ENCODE measurements around the gene PSAT1.
"Not testable (repeated sequence)": the region's sequence is repeated elsewhere in the genome, so short reads cannot be mapped to it uniquely, and the experiment has no call there.

PSAT1 gene

GRCh38 chr9:78296893-78297671, at the start of gene PSAT1:
Gene PSAT1 (plus strand): TSS chr9:78297125. CDS start chr9:78297211, 86 bp downstream.
- DNase-seq (ENCODE audit: low read depth in 2 of 2), result peak; percentile 81 to 84

GRCh38 chr9:78248635-78249034, 48.3 kb upstream of the PSAT1 start:
- DNase-seq (ENCODE audit: low read depth in 2 of 2), result no peak

GRCh38 chr9:78249542-78249941, 47.4 kb upstream of the PSAT1 start:
- DNase-seq (ENCODE audit: low read depth in 2 of 2), result no peak

- no peak for DNase-seq (ENCODE audit: low read depth in 2 of 2)
These were observed 44.3 kb upstream of the PSAT1 start for GRCh38 chr9:78252616-78253015.

GRCh38 chr9:78253285-78253684, 43.6 kb upstream of the PSAT1 start:
- DNase-seq (ENCODE audit: low read depth in 2 of 2), result no peak

- DNase-seq (ENCODE audit: low read depth in 2 of 2), result no peak
These were observed 35.4 kb upstream of the PSAT1 start for GRCh38 chr9:78261403-78262001.

- no peak for DNase-seq (ENCODE audit: low read depth in 2 of 2)
These were observed 34.3 kb upstream of the PSAT1 start for GRCh38 chr9:78262655-78263054.

- no peak for DNase-seq (ENCODE audit: low read depth in 2 of 2)
These were observed 29.0 kb upstream of the PSAT1 start for GRCh38 chr9:78267889-78268288.

- DNase-seq (ENCODE audit: low read depth in 2 of 2), result no peak
These were observed 27.1 kb upstream of the PSAT1 start for GRCh38 chr9:78269784-78270183.

GRCh38 chr9:78272307-78272706, 24.6 kb upstream of the PSAT1 start:
- no peak for DNase-seq (ENCODE audit: low read depth in 2 of 2)

GRCh38 chr9:78273761-78274160, 23.2 kb upstream of the PSAT1 start:
- DNase-seq (ENCODE audit: low read depth in 2 of 2), result no peak

GRCh38 chr9:78278177-78278777, 18.6 kb upstream of the PSAT1 start:
- no peak for DNase-seq (ENCODE audit: low read depth in 2 of 2)

GRCh38 chr9:78278801-78279200, 18.1 kb upstream of the PSAT1 start:
- no peak for DNase-seq (ENCODE audit: low read depth in 2 of 2)

- no peak for DNase-seq (ENCODE audit: low read depth in 2 of 2)
These were observed 15.8 kb upstream of the PSAT1 start for GRCh38 chr9:78280982-78281668.

- not testable (repeated sequence) for DNase-seq (ENCODE audit: low read depth in 2 of 2)
These were observed 12.7 kb upstream of the PSAT1 start for GRCh38 chr9:78284181-78284580.

GRCh38 chr9:78286125-78286524, 10.8 kb upstream of the PSAT1 start:
- DNase-seq (ENCODE audit: low read depth in 2 of 2), result no peak

- no peak for DNase-seq (ENCODE audit: low read depth in 2 of 2)
These were observed 10.0 kb upstream of the PSAT1 start for GRCh38 chr9:78286946-78287388.

- no peak for DNase-seq (ENCODE audit: low read depth in 2 of 2)
These were observed 8.6 kb upstream of the PSAT1 start for GRCh38 chr9:78288214-78288892.

GRCh38 chr9:78289474-78289873, 7.5 kb upstream of the PSAT1 start:
- no peak for DNase-seq (ENCODE audit: low read depth in 2 of 2)

- DNase-seq (ENCODE audit: low read depth in 2 of 2), result no peak
These were observed 5.5 kb upstream of the PSAT1 start for GRCh38 chr9:78291240-78291925.

- DNase-seq (ENCODE audit: low read depth in 2 of 2), result no peak
These were observed 4.9 kb upstream of the PSAT1 start for GRCh38 chr9:78292026-78292425.

All from stimulated activated CD8-positive, alpha-beta memory T cell treated with anti-CD3 and anti-CD28 coated beads, Interleukin-7, amount 100 ng/mL, for 4 hours (primary cell).